NCI-H1048 (cell line): ENCODE results near the gene TCOF1.

Experiments
- DNase-seq: peaks from one replicate; lab custom pipeline; 2025; lab: John Stamatoyannopoulos, UW

Gene TCOF1

GRCh38 chr5:150325426-150325825, 32.1 kb upstream of the TCOF1 start:
- DNase-seq: no peak

- no peak for DNase-seq
Observed at GRCh38 chr5:150326707-150327106, 30.8 kb upstream of the TCOF1 start.

DNA sequence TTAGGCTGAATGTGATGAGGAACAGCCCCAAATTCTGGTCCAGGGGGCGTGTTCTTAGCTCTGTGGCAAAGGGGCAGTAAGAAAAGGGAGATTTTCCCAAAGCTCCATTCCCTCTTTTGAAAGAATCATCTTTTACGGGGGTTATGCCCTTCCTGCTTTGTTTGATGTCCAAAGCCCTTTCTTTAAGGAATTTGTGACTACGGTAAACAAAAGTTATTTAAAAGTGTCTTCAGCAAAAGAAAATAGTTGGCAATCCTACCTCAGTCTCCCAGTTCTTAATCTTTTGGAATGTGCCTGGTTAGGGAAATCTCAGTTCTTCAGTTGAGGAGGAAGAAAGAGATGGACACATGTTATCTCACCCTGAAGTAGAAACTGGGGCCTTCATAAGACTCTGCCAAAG, 30.4 kb upstream of the TCOF1 start:
- DNase-seq: no peak

- DNase-seq: no peak
Observed at GRCh38 chr5:150328515-150328914, 29.0 kb upstream of the TCOF1 start.

DNA sequence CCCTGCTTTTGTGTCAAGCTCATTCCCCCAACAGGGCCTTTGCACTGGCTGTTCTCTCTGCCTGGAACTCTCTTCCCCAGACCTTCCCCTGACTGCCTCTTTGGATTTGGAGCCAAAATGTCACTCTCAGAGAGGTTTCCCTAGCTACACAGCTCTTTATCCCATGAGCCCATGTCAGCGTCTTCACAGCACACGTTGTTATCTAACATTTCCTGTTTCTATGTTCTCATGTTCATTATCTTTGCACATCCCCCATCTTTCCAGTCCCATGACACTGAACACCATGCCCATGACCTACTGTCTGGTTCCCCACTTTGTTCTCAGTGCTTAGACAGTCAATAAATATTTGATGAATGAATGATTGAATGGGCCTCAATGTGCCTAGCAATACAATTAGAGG, 28.5 kb upstream of the TCOF1 start:
- DNase-seq: no peak

GRCh38 chr5:150329881-150330876, 27.3 kb upstream of the TCOF1 start:
- DNase-seq: no peak

- no peak for DNase-seq
Observed at GRCh38 chr5:150333400-150333799, 24.1 kb upstream of the TCOF1 start.

GRCh38 chr5:150335778-150336177, 21.7 kb upstream of the TCOF1 start:
- no peak for DNase-seq

DNA sequence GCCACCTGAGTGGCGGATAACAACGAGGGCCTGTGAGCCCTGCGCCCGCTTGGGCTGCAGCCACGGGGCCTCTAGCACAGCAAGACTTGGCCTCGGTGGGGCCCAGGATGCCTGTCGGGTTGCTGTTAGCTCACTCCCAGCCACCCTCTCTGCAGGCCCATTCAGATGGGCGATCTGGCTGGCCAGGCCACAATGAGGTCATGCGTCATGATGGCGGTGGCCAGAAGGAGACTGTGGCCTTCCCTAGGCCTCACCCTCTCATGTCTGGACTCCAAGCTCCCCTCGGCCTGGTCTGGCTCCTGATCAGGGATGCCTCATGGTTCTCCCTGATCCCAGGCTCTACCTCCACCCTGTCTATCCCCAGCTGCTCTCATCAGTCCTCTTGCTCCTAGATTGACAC, 19.0 kb upstream of the TCOF1 start:
- no peak for DNase-seq

- no peak for DNase-seq
Observed at GRCh38 chr5:150339165-150339564, 18.3 kb upstream of the TCOF1 start.

- DNase-seq: no peak
Observed at GRCh38 chr5:150339841-150340240, 17.7 kb upstream of the TCOF1 start.

DNA sequence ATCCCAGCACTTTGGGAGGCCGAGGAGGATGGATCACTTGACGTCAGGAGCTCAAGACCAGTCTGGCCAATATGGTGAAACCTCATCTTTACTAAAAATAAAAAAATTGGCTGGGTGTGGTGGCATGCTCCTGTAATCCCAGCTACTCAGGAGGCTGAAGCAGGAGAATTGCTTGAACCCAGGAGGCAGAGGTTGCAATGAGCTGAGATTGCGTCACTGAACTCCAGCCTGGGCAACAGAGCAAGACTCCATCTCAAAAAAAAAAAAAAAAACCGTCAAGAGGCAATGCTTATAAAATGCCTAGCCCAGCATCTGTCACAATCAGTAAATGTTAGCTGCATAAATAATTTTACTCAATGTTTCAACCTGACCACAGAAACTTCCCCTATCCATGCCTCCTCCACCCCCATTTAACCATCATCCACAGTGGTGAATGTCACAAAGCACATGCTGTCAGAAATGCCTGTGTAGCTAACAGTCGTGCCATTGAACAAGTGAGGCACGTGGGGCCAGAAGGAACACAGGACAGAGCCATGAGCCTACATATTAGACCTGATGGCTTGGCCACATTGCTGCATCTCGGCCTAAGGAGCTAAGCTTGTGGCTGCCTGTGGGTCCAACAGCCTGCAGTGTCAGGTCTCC, 16.8 kb upstream of the TCOF1 start:
- DNase-seq: no peak

- no peak for DNase-seq
Observed at GRCh38 chr5:150341331-150341730, 16.2 kb upstream of the TCOF1 start.

DNA sequence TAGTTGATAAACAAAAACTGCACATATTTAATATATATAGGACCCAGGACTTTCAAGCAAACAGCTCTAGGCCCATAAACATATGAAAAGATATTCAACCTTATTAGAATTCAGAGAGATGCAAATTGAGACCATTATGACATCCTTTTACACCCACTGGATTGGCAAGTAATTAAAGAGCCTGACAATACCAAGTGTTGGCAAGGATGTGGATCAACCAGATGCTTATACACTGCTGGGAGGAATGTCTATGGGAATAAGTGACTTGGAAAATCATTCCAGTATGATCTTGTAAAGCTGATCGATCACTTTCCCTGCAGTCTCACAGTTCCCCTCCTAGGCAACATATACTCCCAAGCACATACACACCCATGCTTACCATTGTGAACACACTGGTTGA, 15.5 kb upstream of the TCOF1 start:
- no peak for DNase-seq

GRCh38 chr5:150342583-150342982, 14.9 kb upstream of the TCOF1 start:
- no peak for DNase-seq

DNA sequence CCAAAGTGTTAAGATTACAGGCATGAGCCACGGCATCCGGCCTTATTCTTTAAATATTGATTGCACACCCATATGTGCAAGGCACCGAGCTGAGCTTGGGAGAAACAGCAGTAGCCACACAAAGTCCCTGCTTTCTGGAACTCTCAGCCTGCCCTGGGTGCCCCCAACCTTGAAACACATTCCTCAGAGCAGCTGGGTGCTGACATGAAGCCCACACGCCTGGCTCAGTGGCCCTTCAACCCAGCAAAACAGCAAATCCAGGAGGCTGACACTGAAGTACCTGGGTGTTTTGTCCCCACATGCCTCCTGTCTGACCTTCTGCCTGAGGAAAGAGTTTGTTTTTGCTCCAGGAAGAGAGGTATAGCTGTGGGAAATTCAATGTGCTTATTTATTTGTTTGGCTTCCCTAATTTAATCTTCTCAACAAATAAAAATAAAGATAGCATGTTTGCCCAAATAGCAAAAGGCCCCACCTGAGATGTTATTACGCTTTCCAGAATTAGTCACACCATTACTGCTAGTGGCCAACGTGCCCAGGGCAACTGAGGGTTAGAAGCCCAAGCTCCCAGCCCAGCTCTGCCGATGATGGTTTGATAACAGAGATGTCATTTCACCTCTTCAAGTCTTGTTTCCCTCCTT, 13.4 kb upstream of the TCOF1 start:
- DNase-seq: no peak

GRCh38 chr5:150345716-150346115, 11.8 kb upstream of the TCOF1 start:
- no peak for DNase-seq

GRCh38 chr5:150346592-150346991, 10.9 kb upstream of the TCOF1 start:
- no peak for DNase-seq

- no peak for DNase-seq
Observed at GRCh38 chr5:150347003-150347402, 10.5 kb upstream of the TCOF1 start.

- DNase-seq: no peak
Observed at GRCh38 chr5:150347451-150347850, 10.0 kb upstream of the TCOF1 start.

- DNase-seq: no peak
Observed at GRCh38 chr5:150349681-150350275, 7.7 kb upstream of the TCOF1 start.

GRCh38 chr5:150350524-150351344, 6.8 kb upstream of the TCOF1 start:
- DNase-seq: no peak
